HG02571 (cell line): ENCODE measurements around the gene GAB2.

Experiments used
- ATAC-seq: cut with Tn5 transposase; IDR thresholded peaks from one replicate; pipeline ENCODE4 v1.9.1; 2021; ENCODE audit warnings: mild to moderate bottlenecking, moderate library complexity; ENCODE audit not compliant: unreplicated experiment

Gene GAB2

DNA sequence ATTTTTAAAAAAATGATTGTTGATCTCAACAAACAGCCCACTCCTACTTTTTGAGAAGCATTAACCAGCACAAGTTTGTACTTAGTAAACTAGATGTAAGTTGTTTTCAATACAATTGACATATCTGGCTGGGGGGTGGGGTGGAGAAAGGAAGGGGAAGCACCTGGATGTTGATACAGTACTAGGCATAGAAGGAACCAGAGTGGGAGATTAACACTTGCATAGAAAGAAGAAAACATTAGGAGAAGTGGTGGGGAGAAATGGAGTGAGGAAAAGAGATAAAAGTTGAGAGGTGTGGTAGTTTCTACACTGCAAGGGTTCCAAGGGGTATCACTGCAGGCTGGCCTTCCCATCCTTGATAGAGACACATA lies 10.6 kb upstream of the GAB2 start:
- ATAC-seq, result no peak

DNA sequence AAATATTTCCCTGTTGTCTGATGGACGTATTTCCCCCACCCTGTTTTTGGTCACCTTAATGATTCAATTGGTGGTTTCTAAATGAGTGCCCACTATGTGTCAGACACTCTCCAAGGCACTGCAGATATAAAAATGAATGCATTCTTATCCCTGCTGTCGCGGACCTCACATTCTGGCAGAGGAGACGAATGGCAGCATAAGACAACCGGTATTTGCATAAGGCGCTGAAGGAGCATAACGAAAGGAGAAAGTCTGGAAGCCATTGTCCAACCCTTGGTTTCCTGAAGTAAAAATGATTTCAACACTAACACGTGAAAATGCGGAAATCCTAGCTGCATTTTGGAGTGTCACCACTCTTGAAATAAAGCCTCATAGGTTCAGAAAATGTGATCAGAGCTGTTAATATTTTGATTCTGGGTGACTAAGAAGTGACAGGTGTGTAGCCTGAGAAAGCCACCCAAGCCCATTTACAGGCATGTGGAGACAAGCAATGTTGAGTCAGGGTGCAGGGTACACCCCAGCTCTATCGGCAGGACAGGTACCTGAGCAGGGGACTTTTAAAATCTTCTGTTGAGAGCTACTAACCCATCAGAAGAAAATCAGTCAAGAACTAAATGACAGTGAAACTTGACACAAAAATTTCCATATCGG lies 10.1 kb upstream of the GAB2 start:
- ATAC-seq, result peak; percentile 53

DNA sequence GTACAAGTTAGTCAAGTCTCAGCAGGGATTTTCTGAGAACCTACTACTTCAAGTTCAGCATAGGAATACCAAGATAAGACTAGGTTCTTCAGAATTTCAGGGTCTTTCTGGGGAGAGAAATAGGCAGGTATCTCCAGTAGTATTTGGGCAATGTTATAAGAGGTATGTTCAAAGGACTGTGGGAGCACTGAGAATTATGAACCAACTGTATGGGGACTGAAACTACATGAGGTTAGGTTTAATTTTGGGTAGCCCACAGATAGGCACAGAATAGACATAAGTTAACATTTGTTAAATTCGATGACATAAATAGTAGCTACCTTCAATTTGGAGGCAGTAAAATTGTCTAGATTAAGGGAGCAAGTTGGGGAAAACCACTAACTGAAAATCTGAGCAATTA lies 9.2 kb upstream of the GAB2 start:
- no peak for ATAC-seq

DNA sequence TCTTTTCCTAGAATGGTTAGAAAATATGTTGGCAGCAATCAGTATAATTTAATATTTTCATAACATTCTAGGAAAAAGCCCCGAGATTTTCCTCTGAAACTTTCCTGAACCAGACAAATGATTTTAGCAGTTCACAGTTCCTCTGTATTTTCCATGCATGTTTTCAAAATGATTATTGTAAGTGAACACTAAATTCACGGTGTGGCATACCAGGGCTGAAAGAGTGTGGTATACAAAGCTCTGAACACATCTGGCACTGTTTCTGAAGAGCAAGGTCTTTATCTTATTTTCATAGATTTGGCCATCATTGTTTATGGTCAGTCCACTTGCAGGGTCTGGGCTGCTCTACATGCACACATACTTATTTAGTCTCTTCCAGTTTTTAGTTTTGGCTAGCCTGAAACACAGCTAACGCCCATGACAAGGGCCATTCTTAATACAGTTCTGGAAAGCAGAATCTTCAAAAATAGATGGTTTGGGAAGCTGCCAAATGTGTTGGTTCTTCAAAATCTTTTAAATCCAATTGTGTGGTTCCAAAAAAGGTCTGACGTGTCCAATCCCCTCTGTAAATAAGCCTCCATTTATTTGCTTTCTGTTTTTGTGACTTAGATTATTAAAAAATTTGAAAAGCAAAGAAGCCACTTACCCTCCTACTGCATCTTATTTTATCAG lies 7.9 kb upstream of the GAB2 start:
- no peak for ATAC-seq

DNA sequence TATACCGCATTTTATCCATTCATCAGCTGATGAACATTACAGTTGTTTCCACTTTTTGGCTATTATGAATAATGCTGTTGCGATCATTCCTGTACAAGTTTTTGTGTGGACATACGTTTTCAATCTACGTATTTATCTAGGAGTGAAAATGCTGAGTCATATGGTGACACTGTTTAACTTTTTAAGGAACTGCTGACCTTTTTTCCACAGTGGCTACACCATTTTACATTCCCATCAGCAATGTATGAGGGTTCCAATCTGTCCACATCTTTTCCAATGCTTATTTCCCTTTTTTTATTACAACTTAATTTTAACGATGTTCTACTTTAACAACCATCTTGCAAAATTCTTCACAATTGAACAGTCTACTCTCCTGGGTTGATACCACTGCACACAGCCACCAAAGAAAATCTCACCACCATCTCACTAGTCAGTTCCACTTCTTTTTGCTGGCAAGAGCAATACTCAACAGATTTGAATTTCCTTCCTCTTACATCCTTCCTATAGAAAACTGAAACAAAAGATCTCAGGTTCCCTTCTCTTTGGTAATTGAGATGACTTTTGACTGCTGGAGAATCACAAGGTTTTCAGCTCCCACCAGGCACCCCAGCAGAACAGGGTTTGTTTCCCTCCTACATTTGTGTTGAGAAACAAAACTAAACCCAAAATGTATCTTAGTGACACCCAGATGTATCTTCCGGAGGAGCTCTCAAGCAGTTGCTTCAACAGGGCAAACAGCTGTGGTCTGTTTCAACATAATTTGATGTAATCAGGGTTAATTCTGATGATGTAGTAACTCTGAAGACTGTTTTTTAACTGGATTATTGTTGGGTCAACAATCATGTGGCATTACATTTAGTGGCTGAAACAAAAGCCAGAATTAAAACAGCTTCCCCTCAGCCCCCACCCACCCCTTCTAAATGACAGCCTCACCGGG lies 7.0 kb upstream of the GAB2 start:
- peak; percentile 38 for ATAC-seq

DNA sequence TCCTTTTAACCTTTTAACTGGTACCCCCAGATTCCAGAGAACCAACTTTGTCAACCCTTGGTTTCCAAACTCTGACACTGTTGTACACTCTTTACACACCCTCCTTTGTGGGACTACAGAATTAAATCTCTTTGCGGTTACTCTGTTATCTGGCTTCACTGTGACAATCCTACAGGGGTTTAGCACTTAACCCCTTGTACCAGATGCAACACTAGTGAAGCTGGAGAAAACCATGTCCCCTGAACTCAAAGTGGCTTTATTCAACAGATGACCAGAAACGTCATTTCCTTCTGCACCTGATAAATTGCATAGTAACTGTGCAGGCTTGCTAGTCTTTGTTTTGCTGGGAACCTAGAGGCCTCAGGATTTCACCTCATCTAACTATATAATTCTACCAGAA lies 5.6 kb upstream of the GAB2 start:
- ATAC-seq, result no peak

DNA sequence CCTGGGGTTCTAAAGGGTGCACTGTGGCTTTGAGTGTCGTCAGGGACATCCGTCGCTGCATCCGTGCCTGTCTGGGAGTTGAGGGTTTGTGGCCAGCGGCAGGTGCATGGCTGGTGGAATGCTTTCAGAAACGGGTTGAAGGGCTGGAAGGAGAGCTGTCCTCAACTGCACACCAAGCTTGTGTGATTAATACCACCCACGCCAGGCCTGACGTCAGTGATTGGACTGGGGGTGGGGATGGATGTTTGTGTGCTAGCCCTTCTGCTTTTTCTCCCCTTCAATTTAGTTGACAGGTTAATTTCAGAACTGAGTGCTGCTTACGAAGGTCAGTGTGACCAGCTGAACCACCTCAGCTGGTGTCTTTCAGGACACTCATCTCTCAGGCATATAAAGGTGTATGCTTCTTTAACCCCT lies 3.2 kb upstream of the GAB2 start:
- ATAC-seq, result no peak

DNA sequence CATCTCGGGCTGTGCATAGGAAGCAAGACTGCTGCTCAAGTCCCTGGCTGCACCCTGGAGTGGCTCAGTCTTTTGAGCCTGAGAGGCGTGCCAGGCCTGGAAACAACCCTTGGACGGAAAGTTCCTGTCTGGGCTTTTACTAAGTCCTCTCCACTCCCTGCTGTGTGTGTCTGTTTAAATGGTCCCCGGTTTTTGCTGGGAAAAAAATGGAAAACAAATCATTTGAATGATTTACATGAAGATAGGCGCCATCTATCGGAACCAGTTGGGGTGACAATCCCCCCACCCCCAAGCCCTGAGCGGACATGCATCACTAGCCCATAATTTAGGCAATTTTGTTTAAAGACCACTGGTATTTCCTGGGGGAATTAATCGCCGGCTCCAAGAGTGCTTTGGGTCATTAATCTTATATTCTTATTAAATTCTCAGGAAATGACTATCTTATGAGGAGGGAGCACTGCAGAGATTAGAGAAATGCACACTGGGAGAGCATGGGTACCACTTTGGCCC lies 2.7 kb upstream of the GAB2 start:
- no peak for ATAC-seq

DNA sequence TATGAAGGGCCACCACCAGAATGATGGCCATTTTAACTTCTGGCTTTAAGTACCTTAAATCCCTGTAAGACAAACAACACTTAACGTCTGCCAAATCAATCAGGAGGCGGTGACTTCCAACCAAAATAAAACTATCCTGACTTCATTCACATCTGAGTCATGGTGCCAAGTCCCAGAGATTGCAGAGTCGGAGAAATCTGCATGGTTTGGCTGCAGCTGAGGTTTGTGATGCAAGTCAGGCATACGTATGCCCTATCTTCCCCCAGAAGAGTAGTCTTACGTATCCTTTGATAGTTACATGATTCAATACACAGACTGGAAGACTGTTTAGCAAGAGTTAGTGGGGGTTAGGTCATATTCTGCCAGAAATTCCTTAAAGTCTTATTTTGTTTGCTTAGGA lies 1.7 kb upstream of the GAB2 start:
- ATAC-seq, result no peak

DNA sequence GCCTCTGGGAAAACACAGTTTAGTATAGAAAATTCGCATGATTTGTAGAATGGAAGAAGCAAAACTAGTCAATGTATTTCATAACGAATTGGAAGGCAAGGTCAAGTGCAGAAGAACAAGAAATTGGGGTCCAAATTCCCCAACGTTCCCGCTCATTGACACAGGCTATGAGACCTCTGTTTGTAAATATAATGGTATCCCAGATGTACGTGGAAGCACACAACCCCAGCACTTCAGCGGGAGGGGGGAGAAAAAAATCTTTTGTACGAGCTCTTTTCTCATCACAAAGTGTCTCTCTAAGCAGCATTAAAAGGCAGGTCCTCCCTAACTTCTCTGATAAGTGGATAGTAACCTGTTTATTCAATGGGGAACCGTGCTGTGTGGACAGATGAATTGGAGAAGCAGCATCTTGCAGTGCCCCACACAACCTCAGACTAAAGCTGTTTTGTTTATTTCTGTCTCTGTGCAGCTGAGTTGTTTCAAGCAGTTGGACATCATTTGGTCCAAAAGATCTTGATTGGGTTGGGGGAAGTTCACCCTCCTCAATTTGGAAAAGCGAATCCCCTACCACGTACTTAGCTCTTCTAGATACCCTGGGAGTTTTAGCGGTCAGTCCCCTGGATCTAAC lies 1.1 kb upstream of the GAB2 start:
- ATAC-seq, result no peak

DNA sequence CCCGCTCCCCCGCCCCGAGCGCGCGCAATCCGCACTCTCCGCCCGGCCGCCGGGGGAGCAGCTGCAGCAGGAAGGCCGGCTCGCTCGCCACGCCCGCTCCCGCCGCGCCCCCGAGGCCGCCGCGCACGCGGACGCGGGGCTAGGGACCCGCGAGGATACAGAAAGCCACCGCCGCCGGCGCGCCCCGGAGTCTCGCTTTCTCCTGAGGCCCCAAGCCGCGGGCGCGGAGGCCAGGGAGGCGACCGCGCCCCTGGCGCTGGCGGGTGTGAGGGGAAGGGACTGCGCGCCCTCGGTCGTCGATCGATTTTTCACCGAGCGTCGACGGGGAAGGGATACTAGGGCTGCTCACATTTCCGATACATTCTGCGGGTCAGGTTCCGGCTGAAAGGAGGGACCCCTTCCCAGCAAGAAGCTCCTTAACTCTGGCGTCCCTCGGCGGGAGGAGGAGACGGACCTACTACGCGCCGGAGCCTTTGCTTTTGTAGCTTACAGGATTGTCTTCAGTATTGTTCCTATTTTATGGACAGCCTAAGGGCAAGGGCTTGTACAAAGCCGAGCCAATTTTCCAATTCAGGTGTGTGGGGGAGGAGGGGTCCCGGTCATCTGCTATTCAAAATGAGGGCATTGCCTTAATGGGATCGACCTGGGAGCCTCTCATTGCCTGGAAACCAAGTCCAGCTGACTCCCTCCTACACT lies 416 bp upstream of the GAB2 start:
- ATAC-seq, result peak; percentile 48

DNA sequence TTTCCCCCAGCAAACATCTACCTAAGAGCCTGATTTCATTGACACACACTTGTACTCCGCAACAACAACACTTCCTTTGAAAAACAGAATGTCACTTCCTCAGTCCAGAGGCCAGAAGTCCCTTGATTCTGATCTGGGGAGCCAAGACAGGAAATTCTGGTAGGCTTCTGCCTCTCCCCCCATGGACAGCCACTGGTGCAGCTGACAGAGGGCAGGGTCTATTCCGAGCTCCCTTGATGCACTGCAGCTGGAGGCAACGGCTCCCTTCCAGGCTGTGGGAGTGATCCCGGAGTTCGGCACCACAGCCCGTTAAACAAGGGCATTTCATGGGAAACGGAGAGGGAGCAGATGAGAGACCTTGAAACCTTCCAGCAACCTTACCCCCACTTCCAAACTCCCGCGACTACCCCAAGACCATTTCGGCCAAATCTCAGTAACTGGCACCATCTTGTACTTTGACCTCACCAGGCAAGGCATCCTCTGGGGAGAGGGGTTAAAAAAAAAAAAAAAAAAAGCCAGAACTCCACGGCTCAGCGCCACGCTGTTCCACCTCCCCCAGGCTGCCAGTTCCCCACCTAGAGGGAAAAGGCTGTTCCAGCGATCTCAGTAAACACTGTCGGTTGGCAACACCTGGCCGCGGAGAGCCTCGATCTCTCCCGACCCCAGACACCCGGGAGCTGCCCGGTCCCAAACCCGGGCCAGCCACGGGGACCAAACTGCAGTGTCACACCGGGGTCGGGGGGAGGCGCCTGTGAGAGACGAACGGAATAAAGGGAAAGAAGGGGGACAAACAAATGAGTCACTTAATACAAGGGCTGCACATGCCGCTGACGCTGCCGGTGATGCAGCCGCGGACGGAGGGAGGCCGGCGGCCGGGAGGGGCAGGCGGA lies 1.1 kb downstream of the GAB2 start:
- peak; percentile 52 for ATAC-seq

DNA sequence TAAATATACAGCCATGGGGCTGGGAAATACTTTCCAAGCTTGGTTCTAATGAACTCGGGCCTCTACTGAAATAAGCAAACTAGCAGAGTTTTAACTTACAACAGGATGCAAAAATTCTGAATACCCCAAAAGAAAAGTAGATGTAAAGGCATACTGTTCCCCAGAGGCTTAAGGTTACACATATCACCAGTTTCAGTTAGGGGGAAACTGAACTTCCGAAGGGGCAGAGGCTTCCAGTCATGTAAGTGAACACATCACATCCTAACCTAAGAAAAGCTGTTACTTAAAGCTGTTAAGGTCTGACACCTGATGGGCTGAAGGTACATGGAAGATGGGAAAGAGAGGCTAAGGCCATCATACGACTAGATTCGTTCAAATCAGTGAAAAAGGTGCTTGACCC lies 2.3 kb downstream of the GAB2 start:
- ATAC-seq, result no peak

DNA sequence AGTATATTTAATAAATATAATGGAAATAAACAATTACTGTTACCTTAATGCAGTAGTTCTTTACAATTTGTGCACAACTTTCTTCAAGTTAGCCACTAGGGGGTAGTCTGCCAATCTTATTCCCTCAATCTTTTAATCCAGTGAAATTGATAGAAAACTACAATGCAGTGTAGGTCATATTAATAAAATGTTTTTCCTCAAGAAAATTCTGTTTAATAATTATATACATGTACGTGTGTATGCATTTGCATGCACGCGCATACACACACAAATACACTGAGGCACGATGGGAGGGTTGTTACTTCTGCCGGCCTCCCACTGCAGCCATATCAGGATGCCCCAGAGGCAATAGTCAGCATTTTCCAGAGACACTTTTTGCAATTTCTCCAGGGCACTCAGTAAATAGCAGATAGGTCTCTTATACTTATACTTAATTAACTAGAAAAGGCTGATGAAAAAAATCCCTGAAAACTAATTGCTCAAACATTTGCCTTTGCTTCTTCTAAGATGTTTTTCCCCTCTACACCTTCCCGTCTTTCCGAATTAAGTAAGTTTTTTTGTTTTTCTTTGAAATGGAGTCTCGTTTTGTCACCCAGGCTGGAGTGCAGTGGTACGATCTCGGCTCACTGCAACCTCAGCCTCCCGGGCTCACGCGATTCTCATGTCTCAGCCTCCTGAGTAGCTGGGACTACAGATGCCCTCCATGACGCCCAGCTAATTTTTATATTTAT lies 3.1 kb downstream of the GAB2 start:
- no peak for ATAC-seq

DNA sequence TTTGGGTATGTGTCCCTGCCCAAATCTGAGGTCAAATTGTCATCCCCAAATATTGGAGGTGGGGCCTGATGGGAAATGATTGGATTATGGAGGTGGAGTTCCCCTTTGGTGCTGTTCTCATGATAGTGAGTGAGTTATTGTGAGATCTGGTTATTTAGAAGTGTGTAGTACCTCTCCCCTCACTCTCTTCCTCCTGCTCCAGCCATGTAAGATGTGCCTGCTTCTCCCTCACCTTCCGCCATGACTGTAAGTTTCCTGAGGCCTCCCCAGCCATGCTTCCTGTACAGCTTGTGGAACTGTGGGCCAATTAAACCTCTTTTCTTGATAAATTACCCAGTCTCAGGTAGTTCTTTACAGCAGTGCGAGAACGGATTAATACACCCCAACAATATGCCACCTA lies 9.0 kb downstream of the GAB2 start:
- no peak for ATAC-seq

DNA sequence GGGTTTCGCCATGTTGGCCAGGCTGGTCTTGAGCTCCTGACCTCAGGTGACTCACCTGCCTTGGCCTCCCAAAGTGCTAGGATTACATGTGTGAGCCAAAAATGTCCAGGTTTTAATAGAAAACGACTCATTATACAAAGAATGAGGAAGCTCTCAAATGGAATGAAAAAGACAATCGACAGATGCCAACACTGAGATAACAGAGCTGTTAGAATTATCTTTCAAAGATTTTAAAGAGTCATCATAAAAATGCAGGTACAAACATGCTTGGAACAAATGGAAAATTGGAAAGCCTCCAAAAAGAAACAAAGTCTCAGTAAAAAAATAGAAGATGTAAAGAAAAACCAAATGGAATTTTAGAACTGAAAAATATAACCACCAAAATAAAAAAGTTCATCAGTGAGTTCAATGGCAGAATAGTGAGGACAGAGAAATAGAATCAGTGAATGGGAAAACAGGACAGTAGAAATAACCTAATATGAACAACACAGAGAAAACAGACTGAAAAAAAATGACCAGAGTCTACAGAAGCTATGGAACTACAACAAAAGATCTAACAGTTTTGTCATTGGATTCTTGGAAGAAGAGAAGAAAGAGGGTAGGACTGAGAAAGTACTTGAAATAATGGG lies 10.9 kb downstream of the GAB2 start:
- ATAC-seq, result no peak

DNA sequence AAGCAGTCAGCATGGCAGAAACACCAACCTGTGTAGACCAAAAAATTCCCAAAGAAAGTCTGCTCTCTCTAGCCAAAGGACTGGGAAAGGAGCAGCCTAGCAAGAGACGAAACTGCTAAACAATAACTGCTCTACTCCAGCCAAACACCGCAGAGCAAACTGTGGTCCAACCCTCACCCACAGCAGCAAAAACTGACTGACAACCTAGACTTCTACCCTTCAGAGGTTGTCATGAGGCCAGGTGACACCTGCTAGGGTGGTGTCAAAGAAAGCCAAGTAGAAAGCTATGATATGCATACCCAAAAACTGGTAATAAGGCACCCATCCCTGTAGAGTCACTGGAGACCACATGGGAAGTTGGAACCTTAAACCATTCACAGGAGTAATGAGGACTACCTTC lies 11.8 kb downstream of the GAB2 start:
- no peak for ATAC-seq

DNA sequence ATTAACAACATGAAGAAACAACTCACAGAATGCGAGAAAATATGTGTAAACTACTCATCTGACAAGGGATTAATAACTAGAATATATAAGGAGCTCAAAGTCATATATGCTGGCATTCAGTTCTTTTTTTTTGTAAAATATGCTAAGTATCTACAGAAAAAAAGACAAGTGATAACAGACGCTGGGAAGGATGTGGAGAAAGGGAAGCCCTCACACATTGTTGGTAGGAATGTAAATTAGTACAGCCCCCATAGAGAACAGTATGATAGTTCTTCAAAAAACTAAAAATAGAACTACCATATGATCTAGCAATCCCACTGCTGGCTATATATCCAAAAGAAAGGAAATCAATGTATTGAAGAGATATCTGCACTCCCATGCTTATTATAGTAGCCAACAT lies 13.8 kb downstream of the GAB2 start:
- no peak for ATAC-seq

DNA sequence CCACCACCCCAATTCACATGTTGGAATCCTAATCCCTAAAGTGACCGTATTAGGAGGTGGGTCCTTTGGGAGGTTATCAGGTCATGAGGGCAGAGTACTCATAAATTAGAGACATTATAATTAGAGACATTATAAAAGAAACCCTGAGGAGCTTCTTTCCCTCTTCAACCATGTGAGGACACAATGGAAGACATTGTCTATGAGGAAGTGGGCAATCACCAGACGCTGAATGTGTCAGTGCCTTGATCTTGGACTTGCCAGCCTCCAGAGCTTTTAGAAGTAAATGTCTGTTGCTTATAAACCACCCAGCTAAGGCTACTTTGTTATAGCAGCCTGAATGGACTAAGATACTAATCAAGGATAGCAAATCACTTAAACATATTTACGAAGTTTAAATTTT lies 14.8 kb downstream of the GAB2 start:
- ATAC-seq, result no peak
